ENCODE data around the gene ATXN10.

- TF ChIP-seq SP1 (IDR thresholded peaks at IDR 0.05) (no peak), FOXA1 (IDR thresholded peaks at IDR 0.05) (no peak), NFRKB (IDR thresholded peaks at IDR 0.05) (no peak), FOXK2 (IDR thresholded peaks at IDR 0.05) (no peak), SUZ12 (IDR thresholded peaks at IDR 0.05) (no peak), BHLHE40 (IDR thresholded peaks at IDR 0.05; ENCODE audit: borderline replicate concordance) (no peak), PKNOX1 (IDR thresholded peaks at IDR 0.05) (no peak), FOXM1 (IDR thresholded peaks at IDR 0.05; ENCODE audit: borderline replicate concordance) (no peak), LEF1 (IDR thresholded peaks at IDR 0.05; ENCODE audit: borderline replicate concordance) (no peak), HDGF (IDR thresholded peaks at IDR 0.05; ENCODE audit: borderline replicate concordance) (no peak), TARDBP (IDR thresholded peaks at IDR 0.05) (no peak), ZNF384 (IDR thresholded peaks at IDR 0.05) (no peak)
These were observed 214.9 kb downstream of the ATXN10 start for GRCh38 chr22:45886540-45886939.
